Glutamatergic neuron (in vitro differentiated cells): Measurements from ENCODE around the gene VKORC1L1. TPM values are rescaled to one million over a fixed set of nuclear protein-coding genes. Genes with fewer than 3 reads are reported as not detected.
"Not testable (repeated sequence)": the region's sequence is repeated elsewhere in the genome, so short reads cannot be mapped to it uniquely, and the experiment has no call there.

Experiments used
- DNase-seq: peaks from one replicate; pipeline ENCODE4 v3.0.0; 2022
- H3K27ac Mint-ChIP-seq: one replicate; pipeline ENCODE4 v1.8.0; 2020; ENCODE audit warnings: mild to moderate bottlenecking, mixed read lengths, inconsistent platforms; ENCODE audit not compliant: unreplicated experiment
- H3K27me3 Mint-ChIP-seq: one replicate; pipeline ENCODE4 v1.8.0; 2020; ENCODE audit warnings: mild to moderate bottlenecking, moderate library complexity, mixed read lengths, inconsistent platforms; ENCODE audit not compliant: unreplicated experiment
- H3K36me3 Mint-ChIP-seq: one replicate; pipeline ENCODE4 v1.8.0; 2020; ENCODE audit warnings: mild to moderate bottlenecking, mixed read lengths, inconsistent platforms; ENCODE audit not compliant: unreplicated experiment
- H3K4me1 Mint-ChIP-seq: one replicate; pipeline ENCODE4 v1.8.0; 2020; ENCODE audit warnings: mild to moderate bottlenecking, low read depth, mixed read lengths, inconsistent platforms; ENCODE audit not compliant: unreplicated experiment
- H3K4me3 Mint-ChIP-seq: one replicate; pipeline ENCODE4 v1.8.0; 2020; ENCODE audit warnings: mild to moderate bottlenecking, mixed read lengths, inconsistent platforms; ENCODE audit not compliant: unreplicated experiment
- H3K9me3 Mint-ChIP-seq: one replicate; pipeline ENCODE4 v1.8.0; 2020; ENCODE audit warnings: mild to moderate bottlenecking, moderate library complexity, mixed read lengths, inconsistent platforms; ENCODE audit not compliant: unreplicated experiment
- total RNA-seq: library from RNA; stranded (reverse); fragmentation: NEBNext Ultra II Directional; extraction: Animal tissue kit (Norgen Biotek cat#: 25700); gene quantifications from one replicate; pipeline ENCODE4 v1.2.1, GENCODE V29; 2021; ENCODE audit not compliant: unreplicated experiment
- TF ChIP-seq, protein P1 (sequence below): fragments of 200-600 bp; sonication (generic); IDR thresholded peaks from one replicate; pipeline ENCODE4 v1.5.0; 2021; ENCODE audit not compliant: partially characterized antibody, unreplicated experiment

VKORC1L1 gene
- total RNA-seq, 1 donor from 2014 or later, result 17.0 TPM

DNA sequence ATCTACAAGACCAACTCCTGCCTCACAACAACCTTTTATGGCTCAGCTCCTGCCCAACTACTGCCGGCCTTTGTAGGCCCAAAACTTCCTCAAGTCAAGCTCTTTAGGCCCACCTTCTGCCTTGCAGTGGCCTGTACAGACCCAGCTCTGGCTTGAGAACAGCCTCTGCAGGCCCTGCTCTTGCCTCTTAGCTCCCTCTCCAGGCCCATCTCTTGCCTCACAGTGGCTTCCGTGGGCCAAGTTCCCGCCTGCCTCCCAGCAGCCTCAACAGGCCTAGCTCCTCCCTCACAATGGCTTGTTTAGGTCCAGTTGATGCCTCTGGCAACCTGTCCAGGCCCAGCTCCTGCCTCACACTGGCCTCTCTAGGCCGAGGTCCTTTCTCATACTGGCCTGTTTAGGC lies 32.4 kb upstream of the VKORC1L1 start:
- H3K4me3 Mint-ChIP-seq, result peak overlapping the region; percentile 12
- TF ChIP-seq, protein P1, sequence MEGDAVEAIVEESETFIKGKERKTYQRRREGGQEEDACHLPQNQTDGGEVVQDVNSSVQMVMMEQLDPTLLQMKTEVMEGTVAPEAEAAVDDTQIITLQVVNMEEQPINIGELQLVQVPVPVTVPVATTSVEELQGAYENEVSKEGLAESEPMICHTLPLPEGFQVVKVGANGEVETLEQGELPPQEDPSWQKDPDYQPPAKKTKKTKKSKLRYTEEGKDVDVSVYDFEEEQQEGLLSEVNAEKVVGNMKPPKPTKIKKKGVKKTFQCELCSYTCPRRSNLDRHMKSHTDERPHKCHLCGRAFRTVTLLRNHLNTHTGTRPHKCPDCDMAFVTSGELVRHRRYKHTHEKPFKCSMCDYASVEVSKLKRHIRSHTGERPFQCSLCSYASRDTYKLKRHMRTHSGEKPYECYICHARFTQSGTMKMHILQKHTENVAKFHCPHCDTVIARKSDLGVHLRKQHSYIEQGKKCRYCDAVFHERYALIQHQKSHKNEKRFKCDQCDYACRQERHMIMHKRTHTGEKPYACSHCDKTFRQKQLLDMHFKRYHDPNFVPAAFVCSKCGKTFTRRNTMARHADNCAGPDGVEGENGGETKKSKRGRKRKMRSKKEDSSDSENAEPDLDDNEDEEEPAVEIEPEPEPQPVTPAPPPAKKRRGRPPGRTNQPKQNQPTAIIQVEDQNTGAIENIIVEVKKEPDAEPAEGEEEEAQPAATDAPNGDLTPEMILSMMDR, result no peak

DNA sequence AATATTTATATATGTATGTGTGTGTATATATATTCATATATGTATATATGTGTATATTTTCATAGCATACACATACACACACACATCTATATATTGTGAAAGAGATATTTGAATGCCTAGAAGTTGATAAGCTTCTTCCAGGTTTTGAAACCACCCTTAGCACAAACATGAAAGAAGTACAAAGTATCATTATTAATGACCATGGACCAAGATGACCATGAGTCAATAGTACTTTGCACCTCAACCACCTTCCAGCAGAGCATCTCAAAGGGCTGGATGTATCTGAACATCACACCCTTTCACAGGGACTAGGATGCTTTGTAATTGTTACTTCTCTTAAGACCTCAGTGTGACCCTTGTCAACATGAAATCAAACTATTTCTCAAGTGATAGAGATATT lies 29.3 kb upstream of the VKORC1L1 start:
- not testable (repeated sequence) for H3K9me3 Mint-ChIP-seq, DNase-seq, H3K4me1 Mint-ChIP-seq, H3K4me3 Mint-ChIP-seq, H3K27ac Mint-ChIP-seq
- Mint-ChIP-seq H3K27me3 (peaks cover 15% of the 10 kb centered on the region), H3K36me3 (peaks cover 30% of the 10 kb centered on the region)

More for the DNA sequence above, 32.4 kb upstream of the VKORC1L1 start:
- peaks cover 15% of the 10 kb centered on the region for H3K27me3 Mint-ChIP-seq
- peaks cover 30% of the 10 kb centered on the region for H3K36me3 Mint-ChIP-seq
- H3K9me3 Mint-ChIP-seq, result peaks cover 8% of the 10 kb centered on the region
- H3K4me1 Mint-ChIP-seq, result no peaks in the 10 kb centered on the region
- no peak for DNase-seq
- no peak overlapping the region for H3K27ac Mint-ChIP-seq

DNA sequence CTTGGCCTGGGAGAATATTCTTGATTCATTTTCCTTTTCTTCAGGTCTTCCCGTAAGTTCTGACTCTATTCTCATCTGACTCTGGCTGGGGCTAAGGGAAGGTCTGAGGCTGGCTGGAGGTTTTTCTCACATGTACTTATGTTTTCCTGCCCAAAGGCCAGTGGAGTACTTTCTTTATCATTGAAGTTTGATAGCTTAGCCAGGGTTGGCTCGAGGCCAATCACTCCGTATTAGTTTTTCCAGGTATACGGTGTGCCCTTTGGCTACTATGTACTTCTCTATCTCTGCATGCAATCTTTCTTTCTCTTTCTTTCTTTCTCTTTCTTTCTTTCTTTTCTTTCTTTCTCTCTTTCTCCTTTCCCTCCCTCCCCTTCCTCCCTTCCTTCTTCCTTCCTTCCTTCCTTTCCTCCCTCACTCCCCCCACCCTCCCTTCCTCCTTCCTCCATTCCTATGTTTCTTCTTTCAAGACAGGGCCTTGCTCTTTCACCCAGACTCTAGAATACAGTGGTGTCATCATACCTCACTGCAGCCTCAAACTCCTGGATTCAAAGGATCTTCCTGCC lies 26.8 kb upstream of the VKORC1L1 start:
- Mint-ChIP-seq H3K9me3 (peaks cover 6% of the 10 kb centered on the region), H3K4me1 (no peaks in the 10 kb centered on the region), H3K27ac (no peak overlapping the region), H3K27me3 (peaks cover 4% of the 10 kb centered on the region), H3K4me3 (no peak overlapping the region), H3K36me3 (peaks cover 12% of the 10 kb centered on the region)
- TF ChIP-seq, protein P1, result no peak
- no peak for DNase-seq

DNA sequence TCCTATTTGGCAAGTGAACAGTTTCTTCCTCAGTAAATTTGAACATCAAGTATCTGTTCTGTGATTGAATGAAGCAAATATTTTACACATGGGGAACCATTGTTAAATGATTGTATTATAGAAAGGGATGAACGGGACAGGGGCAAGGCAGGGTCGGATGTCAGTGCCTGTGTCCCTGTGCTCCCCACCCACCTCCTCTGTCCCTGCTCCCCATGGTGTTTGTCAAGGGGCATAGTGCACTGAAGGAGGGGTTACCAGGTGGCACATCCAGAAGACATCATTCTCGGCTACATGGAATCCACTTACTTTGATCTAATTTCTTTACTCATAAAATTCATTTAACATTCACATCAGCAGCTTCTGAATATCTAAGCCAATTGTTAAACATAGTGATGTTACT lies 19.4 kb upstream of the VKORC1L1 start:
- not testable (repeated sequence) for H3K36me3 Mint-ChIP-seq, H3K9me3 Mint-ChIP-seq, DNase-seq, H3K27ac Mint-ChIP-seq, H3K4me1 Mint-ChIP-seq, H3K27me3 Mint-ChIP-seq, H3K4me3 Mint-ChIP-seq

DNA sequence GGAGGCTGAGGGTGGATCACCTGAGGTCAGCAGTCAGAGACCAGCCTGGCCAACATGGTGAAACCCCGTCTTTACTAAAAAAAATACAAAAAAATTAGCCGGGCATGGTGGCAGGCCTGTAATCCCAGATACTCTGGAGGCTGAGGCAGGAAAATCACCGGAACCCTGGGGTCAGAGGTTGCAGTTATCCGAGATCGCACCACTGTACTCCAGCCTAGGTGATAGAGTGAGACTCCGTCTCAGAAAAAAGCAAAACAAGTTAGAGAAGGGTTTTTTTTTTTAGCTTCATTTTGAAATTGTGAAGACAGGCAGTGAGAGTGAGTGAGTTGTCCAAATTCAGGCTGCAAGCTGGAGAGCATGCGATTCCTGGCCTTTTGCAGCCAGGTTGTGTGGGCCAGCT lies 19.0 kb upstream of the VKORC1L1 start:
- not testable (repeated sequence) for H3K4me3 Mint-ChIP-seq, H3K9me3 Mint-ChIP-seq, H3K4me1 Mint-ChIP-seq, H3K27me3 Mint-ChIP-seq, H3K36me3 Mint-ChIP-seq, H3K27ac Mint-ChIP-seq, DNase-seq

DNA sequence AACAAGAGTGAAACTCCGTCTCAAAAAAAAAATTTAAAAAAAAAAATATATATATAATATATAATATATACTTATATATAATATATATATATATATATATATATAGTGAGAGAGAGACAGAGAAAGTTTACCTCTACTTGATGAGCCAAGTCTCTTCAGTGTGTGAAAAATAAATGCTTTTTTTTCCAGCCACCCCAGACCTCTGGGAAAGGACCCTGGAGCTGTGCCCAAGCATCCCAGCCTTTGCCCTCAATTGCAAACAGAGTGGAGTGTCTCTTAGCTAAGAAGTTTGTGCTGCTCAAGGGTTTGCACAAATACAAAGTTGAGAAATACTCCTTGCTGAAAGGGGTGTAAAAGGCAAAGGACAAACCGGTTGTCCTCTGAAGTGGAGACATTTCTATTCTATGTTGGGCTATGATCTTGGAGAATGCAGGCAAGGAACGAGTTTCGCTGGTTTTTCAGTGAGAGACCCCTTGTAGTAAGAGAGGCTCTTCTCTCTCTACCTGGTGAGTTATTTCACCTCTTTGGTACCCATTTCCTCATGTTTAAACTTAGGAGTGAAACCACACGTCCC lies 15.5 kb upstream of the VKORC1L1 start:
- not testable (repeated sequence) for H3K27me3 Mint-ChIP-seq, H3K4me1 Mint-ChIP-seq, DNase-seq, H3K36me3 Mint-ChIP-seq, H3K9me3 Mint-ChIP-seq, H3K27ac Mint-ChIP-seq, H3K4me3 Mint-ChIP-seq

DNA sequence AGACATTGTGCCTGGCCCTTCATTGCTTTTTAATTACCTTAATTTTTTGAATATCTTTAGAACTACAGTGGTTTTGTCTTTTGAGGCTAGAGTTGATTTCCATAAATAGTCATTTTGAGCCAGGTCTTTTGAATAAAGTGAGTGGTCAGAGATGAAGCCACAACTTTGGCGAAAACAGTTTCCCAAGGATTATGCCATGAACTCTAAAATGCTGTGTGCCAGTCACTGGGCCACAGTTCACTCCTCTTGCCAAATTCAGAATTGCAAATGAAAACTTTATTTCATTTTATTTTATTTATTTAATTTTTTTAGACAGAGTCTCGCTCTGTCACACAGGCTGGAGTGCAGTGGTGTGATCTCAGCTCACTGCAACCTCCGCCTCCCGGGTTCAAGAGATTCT lies 14.2 kb upstream of the VKORC1L1 start:
- not testable (repeated sequence) for H3K27me3 Mint-ChIP-seq, H3K4me3 Mint-ChIP-seq, DNase-seq, H3K36me3 Mint-ChIP-seq, H3K9me3 Mint-ChIP-seq, H3K4me1 Mint-ChIP-seq, H3K27ac Mint-ChIP-seq

DNA sequence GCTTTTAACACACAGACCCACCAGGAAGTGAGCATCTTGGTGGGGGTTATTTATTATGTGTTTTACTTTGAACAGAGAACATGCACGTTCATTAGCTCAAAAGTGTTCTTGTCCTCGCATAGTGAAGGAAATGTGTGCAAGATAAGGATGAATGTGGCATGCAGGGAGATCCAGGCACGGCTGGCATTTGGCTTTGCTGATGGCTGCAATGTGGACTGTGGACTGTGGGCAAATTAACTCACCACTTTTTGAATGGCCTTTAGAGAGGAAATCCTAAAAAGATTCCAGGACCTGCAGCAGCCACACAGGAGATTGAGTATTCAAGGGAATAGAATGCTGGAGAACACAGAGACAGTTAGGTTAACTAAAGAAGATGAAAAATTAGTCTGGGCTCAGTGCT lies 6.6 kb upstream of the VKORC1L1 start:
- not testable (repeated sequence) for DNase-seq, H3K4me3 Mint-ChIP-seq, H3K36me3 Mint-ChIP-seq, H3K27me3 Mint-ChIP-seq, H3K9me3 Mint-ChIP-seq, H3K4me1 Mint-ChIP-seq, H3K27ac Mint-ChIP-seq

DNA sequence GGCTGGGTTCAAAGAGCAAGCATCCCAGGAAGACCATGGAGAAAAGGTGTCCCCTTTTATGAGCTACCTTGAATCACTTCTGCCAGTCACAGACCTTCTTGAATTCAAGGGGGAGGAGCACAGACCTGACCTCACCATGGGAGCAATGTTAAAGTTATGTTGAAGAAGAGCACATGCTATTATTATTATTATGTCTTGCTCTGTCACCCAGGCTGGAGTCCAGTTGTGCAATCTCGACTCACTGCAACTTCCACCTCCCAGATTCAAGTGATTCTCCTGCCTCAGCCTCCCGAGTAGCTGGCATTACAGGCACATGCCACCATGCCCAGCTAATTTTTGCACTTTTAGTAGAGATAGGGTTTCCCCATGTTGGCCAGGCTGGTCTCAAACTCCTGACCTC lies 5.2 kb upstream of the VKORC1L1 start:
- H3K36me3 Mint-ChIP-seq, H3K27ac Mint-ChIP-seq, H3K4me1 Mint-ChIP-seq, H3K9me3 Mint-ChIP-seq, H3K27me3 Mint-ChIP-seq, H3K4me3 Mint-ChIP-seq, DNase-seq: not testable (repeated sequence)

DNA sequence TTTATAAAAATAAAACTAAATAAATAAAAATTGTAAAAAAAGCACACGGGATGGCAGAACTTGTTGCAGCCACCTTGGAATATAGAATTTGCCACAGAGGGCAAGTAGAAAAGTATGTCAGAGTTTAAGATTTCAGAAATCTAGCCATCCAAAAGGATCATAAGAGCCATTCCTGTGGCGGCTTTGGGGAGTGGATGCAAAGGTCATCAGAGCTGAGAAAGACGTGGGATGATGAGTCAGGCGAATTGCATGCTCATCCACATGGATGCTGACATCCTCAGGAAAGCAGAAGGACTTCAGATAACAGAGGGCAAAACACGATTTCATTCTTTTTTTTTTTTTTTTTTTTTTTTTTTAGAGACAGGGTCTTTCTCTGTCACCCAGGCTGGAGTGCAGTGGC lies 3.6 kb upstream of the VKORC1L1 start:
- H3K36me3 Mint-ChIP-seq, H3K9me3 Mint-ChIP-seq: not testable (repeated sequence)

DNA sequence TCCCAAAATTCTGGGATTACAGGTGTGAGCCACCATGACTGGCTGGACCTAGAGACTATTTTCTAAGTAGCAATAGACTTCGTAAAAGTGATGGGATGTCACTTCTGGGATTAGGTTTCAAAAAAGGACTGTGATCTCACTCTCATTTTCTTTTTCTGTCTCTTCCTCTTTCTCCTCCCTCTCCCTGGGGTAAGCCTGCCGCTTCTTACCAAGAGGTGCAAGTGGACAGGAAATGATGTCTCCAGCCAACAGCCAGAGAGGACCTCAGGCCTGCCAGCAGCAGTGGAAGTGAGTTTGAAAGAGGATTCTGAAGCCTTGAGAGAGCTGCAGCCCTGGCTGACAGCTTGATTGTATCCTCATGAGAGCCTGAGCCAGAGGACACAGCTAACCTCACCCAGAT lies 1.4 kb upstream of the VKORC1L1 start:
- DNase-seq, H3K27ac Mint-ChIP-seq, H3K4me3 Mint-ChIP-seq, H3K36me3 Mint-ChIP-seq, H3K27me3 Mint-ChIP-seq, H3K4me1 Mint-ChIP-seq, H3K9me3 Mint-ChIP-seq: not testable (repeated sequence)

More for the DNA sequence above, 3.6 kb upstream of the VKORC1L1 start:
- not testable (repeated sequence) for H3K27me3 Mint-ChIP-seq, H3K27ac Mint-ChIP-seq, H3K4me1 Mint-ChIP-seq, H3K4me3 Mint-ChIP-seq, DNase-seq
